Liver (tissue), 9 donors: ENCODE data around the gene NAA35. TPM values are rescaled to one million over a fixed set of nuclear protein-coding genes. Genes with fewer than 3 reads are reported as not detected.
"Not testable (repeated sequence)": the region's sequence is repeated elsewhere in the genome, so short reads cannot be mapped to it uniquely, and the experiment has no call there.

Source experiments
- DNase-seq: peaks from one replicate; pipeline ENCODE4 v3.0.0-alpha.2; 2017; ENCODE audit warnings: low spot score
- H3K27ac ChIP-seq, 2 donors: one replicate each; pipeline ENCODE4 v1.7.0; 2013; ENCODE audit warnings: inconsistent platforms in 2 of 2, low read length in 2 of 2, control low read depth in 1 of 2, low read depth in 1 of 2, mild to moderate bottlenecking in 1 of 2
- H3K27me3 ChIP-seq, 4 donors: one replicate each; pipeline versions ENCODE4 v1.6.1 to v1.7.0; 2013; ENCODE audit warnings: low read length in 3 of 4, inconsistent platforms in 1 of 4, mild to moderate bottlenecking in 1 of 4, moderate library complexity in 1 of 4; ENCODE audit not compliant: control insufficient read depth in 4 of 4, insufficient read depth in 4 of 4
- H3K36me3 ChIP-seq, 4 donors: one replicate each; pipeline versions ENCODE4 v1.6.1 to v1.7.0; 2013; ENCODE audit warnings: low read length in 3 of 4, mild to moderate bottlenecking in 3 of 4, low read depth in 1 of 4, moderate library complexity in 1 of 4; ENCODE audit not compliant: control insufficient read depth in 4 of 4, insufficient read depth in 3 of 4
- H3K4me1 ChIP-seq, 4 donors: one replicate each; pipeline versions ENCODE4 v1.6.1 to v1.7.0; 2013; ENCODE audit warnings: low read length in 3 of 4, mild to moderate bottlenecking in 3 of 4, moderate library complexity in 1 of 4; ENCODE audit not compliant: control insufficient read depth in 4 of 4, insufficient read depth in 4 of 4
- H3K4me3 ChIP-seq, 3 donors: one replicate each; pipeline versions ENCODE4 v1.6.1 to v1.7.0; 2013; ENCODE audit warnings: low read length in 3 of 3, control low read depth in 1 of 3, low read depth in 1 of 3, mild to moderate bottlenecking in 1 of 3
- H3K9ac ChIP-seq, 2 donors: one replicate each; pipeline ENCODE4 v1.7.0; 2013; ENCODE audit warnings: low read length in 2 of 2, mild to moderate bottlenecking in 2 of 2, moderate library complexity in 2 of 2, control low read depth in 1 of 2, low read depth in 1 of 2
- H3K9me3 ChIP-seq, 4 donors: one replicate each; pipeline versions ENCODE4 v1.6.1 to v1.7.0; 2013; ENCODE audit warnings: low read length in 3 of 4; ENCODE audit not compliant: control insufficient read depth in 4 of 4
- CTCF ChIP-seq: fragments of 150-350 bp; IDR thresholded peaks from 2 replicates; pipeline ENCODE4 v1.5.1; 2017; ENCODE audit warnings: improper control_type of control experiment, low read depth, low read length; ENCODE audit not compliant: missing input control
- EGR1 ChIP-seq, 2 donors: IDR thresholded peaks; 2 replicates each; pipeline ENCODE4 v1.6.1; 2016 to 2018; ENCODE audit warnings: antibody characterized with exemption in 2 of 2, low read depth in 2 of 2
- FOXA1 ChIP-seq: IDR thresholded peaks from 2 replicates; pipeline ENCODE4 v1.6.1; 2016; ENCODE audit warnings: antibody characterized with exemption
- HNF4A ChIP-seq, 2 donors: conservative IDR thresholded peaks; 2 replicates each; pipeline ENCODE4 v1.6.1; 2016; ENCODE audit warnings: antibody characterized with exemption in 2 of 2, mild to moderate bottlenecking in 2 of 2
- HNF4G ChIP-seq: IDR thresholded peaks from 2 replicates; pipeline ENCODE4 v1.6.1; 2016; ENCODE audit warnings: antibody characterized with exemption
- JUND ChIP-seq, 2 donors: IDR thresholded peaks; 2 replicates each; pipeline ENCODE4 v1.6.1; 2016; ENCODE audit warnings: antibody characterized with exemption in 2 of 2
- NR2F2 ChIP-seq: IDR thresholded peaks from 2 replicates; pipeline ENCODE4 v1.6.1; 2016; ENCODE audit warnings: antibody characterized with exemption
- RAD21 ChIP-seq, 2 donors: IDR thresholded peaks; 2 replicates each; pipeline ENCODE4 v1.6.1; 2016; ENCODE audit warnings: antibody characterized with exemption in 2 of 2, mild to moderate bottlenecking in 2 of 2
- RXRA ChIP-seq, 2 donors: IDR thresholded peaks; 2 replicates each; pipeline ENCODE4 v1.6.1; 2017 to 2018; ENCODE audit warnings: antibody characterized with exemption in 2 of 2, mild to moderate bottlenecking in 1 of 2
- SP1 ChIP-seq: IDR thresholded peaks from 2 replicates; pipeline ENCODE4 v1.6.1; 2018; ENCODE audit warnings: antibody characterized with exemption, mild to moderate bottlenecking
- TAF1 ChIP-seq: conservative IDR thresholded peaks from 2 replicates; pipeline ENCODE4 v1.6.1; 2016; ENCODE audit warnings: antibody characterized with exemption, mild to moderate bottlenecking
- YY1 ChIP-seq: IDR thresholded peaks from 2 replicates; pipeline ENCODE4 v1.6.1; 2016; ENCODE audit warnings: antibody characterized with exemption, mild to moderate bottlenecking
- WGBS: extraction: QIAGEN DNeasy Blood & Tissue Kit; methylation state at CpG from one replicate; pipeline ENCODE4 v1.1.7; 2013; 5-methylcytosine and 5-hydroxymethylcytosine counted together
- polyA plus RNA-seq, 2 donors: library from polyadenylated mRNA; stranded (reverse) in 1 of 2; unstranded in 1 of 2; fragments of 200-250 nt in 1 of 2; fragments of >200 nt in 1 of 2; fragmentation: Nextera tagmentation in 1 of 2; extraction: Ambion mirVana in 1 of 2; gene quantifications; one replicate each; pipeline versions ENCODE4 v1.2.1 to v1.2.3, GENCODE V29; 2013 to 2015
- total RNA-seq, 2 donors: library from RNA; depleted of rRNA; stranded (reverse); fragments of >200 nt; gene quantifications; one replicate each; pipeline ENCODE4 v1.2.3, GENCODE V29; 2014
- TF ChIP-seq, protein P1 (sequence below): IDR thresholded peaks from 2 replicates; pipeline ENCODE4 v1.6.1; 2016; ENCODE audit warnings: antibody characterized with exemption, mild to moderate bottlenecking
- TF ChIP-seq, protein P2 (sequence below): IDR thresholded peaks from 2 replicates; pipeline ENCODE4 v1.6.1; 2016; ENCODE audit warnings: antibody characterized with exemption
- TF ChIP-seq, protein P3 (sequence below): IDR thresholded peaks from 2 replicates; pipeline ENCODE4 v1.6.1; 2016; ENCODE audit warnings: antibody characterized with exemption
- donor health status: healthy.
- donor health status: healthy.
- donor health status: healthy.
- donor health status: healthy.
- donor health status: healthy.

NAA35 gene
- total and polyA plus RNA-seq, 4 donors, result 5.2 to 14.8 (median 9.2) TPM

DNA sequence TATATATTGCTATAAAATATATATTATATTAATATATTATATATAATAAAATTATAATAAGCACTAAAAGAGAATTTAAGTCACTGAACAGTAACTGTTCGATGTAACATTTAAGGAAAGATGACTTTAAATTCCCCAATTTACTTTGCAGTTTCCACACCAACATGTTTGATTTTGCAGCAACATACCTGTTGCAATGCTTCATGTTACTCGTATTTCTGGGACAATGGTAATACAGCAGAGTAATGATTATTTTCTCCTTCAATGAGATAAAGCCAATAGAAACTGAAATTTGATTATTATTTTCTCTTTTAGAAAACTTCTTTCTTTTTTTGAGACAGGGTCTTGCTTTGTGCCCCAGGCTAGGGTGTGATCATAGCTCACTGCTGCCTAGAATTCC is 9.5 kb upstream of the NAA35 start:
- WGBS, result 82% methylated on average over 2 of the region's 2 CpGs
- Histone ChIP-seq H3K36me3 (no peaks in the 10 kb centered on the region), H3K27me3 (no peaks in the 10 kb centered on the region), H3K4me1 (no peaks in the 10 kb centered on the region), H3K9ac (no peak overlapping the region), H3K27ac (no peak overlapping the region), H3K9me3 (no peaks in the 10 kb centered on the region), H3K4me3 (no peak overlapping the region)
- DNase-seq, result no peak
- TF ChIP-seq JUND (IDR thresholded peaks at IDR 0.05), result no peak
- TF ChIP-seq YY1, result no peak
- TF ChIP-seq NR2F2, result no peak
- no peak for TF ChIP-seq SP1
- no peak for TF ChIP-seq CTCF
- TF ChIP-seq, protein P1, sequence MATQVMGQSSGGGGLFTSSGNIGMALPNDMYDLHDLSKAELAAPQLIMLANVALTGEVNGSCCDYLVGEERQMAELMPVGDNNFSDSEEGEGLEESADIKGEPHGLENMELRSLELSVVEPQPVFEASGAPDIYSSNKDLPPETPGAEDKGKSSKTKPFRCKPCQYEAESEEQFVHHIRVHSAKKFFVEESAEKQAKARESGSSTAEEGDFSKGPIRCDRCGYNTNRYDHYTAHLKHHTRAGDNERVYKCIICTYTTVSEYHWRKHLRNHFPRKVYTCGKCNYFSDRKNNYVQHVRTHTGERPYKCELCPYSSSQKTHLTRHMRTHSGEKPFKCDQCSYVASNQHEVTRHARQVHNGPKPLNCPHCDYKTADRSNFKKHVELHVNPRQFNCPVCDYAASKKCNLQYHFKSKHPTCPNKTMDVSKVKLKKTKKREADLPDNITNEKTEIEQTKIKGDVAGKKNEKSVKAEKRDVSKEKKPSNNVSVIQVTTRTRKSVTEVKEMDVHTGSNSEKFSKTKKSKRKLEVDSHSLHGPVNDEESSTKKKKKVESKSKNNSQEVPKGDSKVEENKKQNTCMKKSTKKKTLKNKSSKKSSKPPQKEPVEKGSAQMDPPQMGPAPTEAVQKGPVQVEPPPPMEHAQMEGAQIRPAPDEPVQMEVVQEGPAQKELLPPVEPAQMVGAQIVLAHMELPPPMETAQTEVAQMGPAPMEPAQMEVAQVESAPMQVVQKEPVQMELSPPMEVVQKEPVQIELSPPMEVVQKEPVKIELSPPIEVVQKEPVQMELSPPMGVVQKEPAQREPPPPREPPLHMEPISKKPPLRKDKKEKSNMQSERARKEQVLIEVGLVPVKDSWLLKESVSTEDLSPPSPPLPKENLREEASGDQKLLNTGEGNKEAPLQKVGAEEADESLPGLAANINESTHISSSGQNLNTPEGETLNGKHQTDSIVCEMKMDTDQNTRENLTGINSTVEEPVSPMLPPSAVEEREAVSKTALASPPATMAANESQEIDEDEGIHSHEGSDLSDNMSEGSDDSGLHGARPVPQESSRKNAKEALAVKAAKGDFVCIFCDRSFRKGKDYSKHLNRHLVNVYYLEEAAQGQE, result no peak
- TF ChIP-seq, protein P2, sequence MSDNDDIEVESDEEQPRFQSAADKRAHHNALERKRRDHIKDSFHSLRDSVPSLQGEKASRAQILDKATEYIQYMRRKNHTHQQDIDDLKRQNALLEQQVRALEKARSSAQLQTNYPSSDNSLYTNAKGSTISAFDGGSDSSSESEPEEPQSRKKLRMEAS, result no peak
- TF ChIP-seq HNF4G, result no peak
- no peak for TF ChIP-seq EGR1 (IDR thresholded peaks at IDR 0.05; ENCODE audit: low read depth in 2 of 2)
- no peak for TF ChIP-seq FOXA1
- no peak for TF ChIP-seq RXRA (IDR thresholded peaks at IDR 0.05)
- TF ChIP-seq HNF4A (conservative IDR thresholded peaks at IDR 0.05), result no peak

GRCh38 chr9:85935950-85936349 is 5.0 kb upstream of the NAA35 start:
- H3K4me1 ChIP-seq, H3K27me3 ChIP-seq, H3K36me3 ChIP-seq, H3K9me3 ChIP-seq, DNase-seq, H3K4me3 ChIP-seq, H3K27ac ChIP-seq, H3K9ac ChIP-seq: not testable (repeated sequence)
- 96% methylated on average over 14 of the region's 14 CpGs for WGBS

GRCh38 chr9:85940275-85940831 is 593 bp upstream of the NAA35 start:
- H3K27me3 ChIP-seq, result no peaks in the 10 kb centered on the region
- peaks cover 1 to 13% (median 7%) of the 10 kb centered on the region in 4 donors for H3K36me3 ChIP-seq
- peak overlapping the region; percentile 63 to 92 (median 80) for H3K4me3 ChIP-seq
- H3K9ac ChIP-seq, result peak overlapping the region; percentile 43 to 89
- no peak for DNase-seq
- peaks cover 2 to 15% (median 13%) of the 10 kb centered on the region in 4 donors for H3K4me1 ChIP-seq
- no peaks in the 10 kb centered on the region for H3K9me3 ChIP-seq
- TF ChIP-seq, protein P3, sequence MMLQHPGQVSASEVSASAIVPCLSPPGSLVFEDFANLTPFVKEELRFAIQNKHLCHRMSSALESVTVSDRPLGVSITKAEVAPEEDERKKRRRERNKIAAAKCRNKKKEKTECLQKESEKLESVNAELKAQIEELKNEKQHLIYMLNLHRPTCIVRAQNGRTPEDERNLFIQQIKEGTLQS, result peak; percentile 31
- TF ChIP-seq RAD21 (IDR thresholded peaks at IDR 0.05) (no peak), EGR1 (IDR thresholded peaks at IDR 0.05; ENCODE audit: low read depth in 2 of 2) (no peak), HNF4A (conservative IDR thresholded peaks at IDR 0.05) (no peak), TAF1 (peak; percentile 81), FOXA1 (no peak)
- WGBS, result 25% methylated on average over 13 of the region's 13 CpGs
- H3K27ac ChIP-seq, result peak overlapping the region; percentile 77 to 87
